PC-3 (cell line): ENCODE measurements around the gene SLC30A10.

Experiments
- CTCF ChIP-seq: fragments of 300-600 bp; sonication (generic); conservative IDR thresholded peaks from 2 replicates; pipeline ENCODE4 v1.5.1; 2017; ENCODE audit warnings: antibody characterized with exemption, low read depth, mild to moderate bottlenecking, low read length
- EZH2 ChIP-seq: fragments of 300-600 bp; sonication (generic); IDR thresholded peaks from one replicate; pipeline ENCODE4 v1.6.1; 2017; ENCODE audit warnings: antibody characterized with exemption, mild to moderate bottlenecking, low read length; ENCODE audit not compliant: unreplicated experiment
- EZH2phosphoT487 ChIP-seq: fragments of 300-600 bp; sonication (generic); IDR thresholded peaks from 2 replicates; pipeline ENCODE4 v1.6.1; 2018; ENCODE audit warnings: mild to moderate bottlenecking, antibody characterized with exemption, low read length, borderline replicate concordance

- TF ChIP-seq CTCF (no peak), EZH2phosphoT487 (no peak), EZH2 (no peak)
Measured at GRCh38 chr1:219958875-219959417, 30.6 kb upstream of the SLC30A10 start.
